SU-DHL-6 (cell line): ENCODE results near the gene PODXL2.

ENCODE experiments used
- H2AFZ ChIP-seq: fragments of 200-600 bp; sonication (generic); 2 replicates; pipeline ENCODE4 v1.6.1; 2014; ENCODE audit warnings: low read depth, mild to moderate bottlenecking, moderate library complexity, mixed read lengths, antibody characterized with exemption, low read length; ENCODE audit not compliant: severe bottlenecking
- H3F3A ChIP-seq: fragments of 200-600 bp; shearing (Covaris generic); 2 replicates; pipeline ENCODE4 v1.6.0; 2016; ENCODE audit warnings: antibody characterized with exemption, mild to moderate bottlenecking; ENCODE audit not compliant: insufficient read depth
- H3K27ac ChIP-seq: fragments of 200-600 bp; sonication (generic); 2 replicates; pipeline ENCODE4 v1.5.1; 2016; ENCODE audit warnings: low read depth, mild to moderate bottlenecking, low read length, moderate library complexity, mixed read lengths
- H3K27me3 ChIP-seq: fragments of 200-600 bp; sonication (generic), shearing (Covaris generic); 2 replicates; pipeline ENCODE4 v1.6.0; 2014; ENCODE audit warnings: mild to moderate bottlenecking, low read length
- H3K36me3 ChIP-seq: fragments of 200-600 bp; sonication (generic); 2 replicates; pipeline ENCODE4 v1.6.1; 2014; ENCODE audit warnings: mild to moderate bottlenecking, low read length, mixed read lengths
- H3K4me2 ChIP-seq: fragments of 300-600, 200-600 bp; shearing (Covaris generic), sonication (generic); 2 replicates; pipeline ENCODE4 v1.6.0; 2014; ENCODE audit warnings: low read length, low read depth, mild to moderate bottlenecking; ENCODE audit not compliant: poor library complexity, severe bottlenecking
- H3K4me3 ChIP-seq: fragments of 200-600 bp; sonication (generic); 2 replicates; pipeline ENCODE4 v1.5.1; 2014; ENCODE audit warnings: antibody characterized with exemption, low read length, mild to moderate bottlenecking, mixed read lengths; ENCODE audit not compliant: insufficient read depth, poor library complexity, severe bottlenecking
- H3K79me2 ChIP-seq: fragments of 200-600 bp; sonication (generic); 2 replicates; pipeline ENCODE4 v1.6.1; 2014; ENCODE audit warnings: mild to moderate bottlenecking, low read length, moderate library complexity; ENCODE audit not compliant: insufficient read depth
- H3K9ac ChIP-seq: fragments of 200-600 bp; sonication (generic); 2 replicates; pipeline ENCODE4 v1.7.0; 2014; ENCODE audit warnings: mild to moderate bottlenecking, low read length
- H3K9me2 ChIP-seq: fragments of 200-600 bp; sonication (generic); replicated peaks from 2 replicates; pipeline ENCODE4 v1.6.1; 2014; ENCODE audit warnings: low read length; ENCODE audit not compliant: insufficient read depth
- H3K9me3 ChIP-seq: fragments of 200-600 bp; sonication (generic); 2 replicates; pipeline ENCODE4 v1.6.1; 2014; ENCODE audit warnings: low read length, mixed read lengths; ENCODE audit not compliant: insufficient read depth
- H4K20me1 ChIP-seq: fragments of 200-600 bp; sonication (generic); 2 replicates; pipeline ENCODE4 v1.6.1; 2014; ENCODE audit warnings: low read depth, mild to moderate bottlenecking, antibody characterized with exemption, low read length, moderate library complexity, mixed read lengths
- CTCF ChIP-seq: fragments of 200-600 bp; sonication (generic); IDR thresholded peaks from one replicate; pipeline ENCODE4 v1.5.1; 2017; ENCODE audit warnings: antibody characterized with exemption, mild to moderate bottlenecking, low read length, moderate library complexity; ENCODE audit not compliant: insufficient read depth, poor library complexity, severe bottlenecking
- EZH2phosphoT487 ChIP-seq: fragments of 200-600 bp; sonication (generic), shearing (Covaris generic); conservative IDR thresholded peaks from 2 replicates; pipeline ENCODE4 v1.6.1; 2018; ENCODE audit warnings: mild to moderate bottlenecking, antibody characterized with exemption, low read length, moderate library complexity, mixed read lengths

The PODXL2 gene

DNA sequence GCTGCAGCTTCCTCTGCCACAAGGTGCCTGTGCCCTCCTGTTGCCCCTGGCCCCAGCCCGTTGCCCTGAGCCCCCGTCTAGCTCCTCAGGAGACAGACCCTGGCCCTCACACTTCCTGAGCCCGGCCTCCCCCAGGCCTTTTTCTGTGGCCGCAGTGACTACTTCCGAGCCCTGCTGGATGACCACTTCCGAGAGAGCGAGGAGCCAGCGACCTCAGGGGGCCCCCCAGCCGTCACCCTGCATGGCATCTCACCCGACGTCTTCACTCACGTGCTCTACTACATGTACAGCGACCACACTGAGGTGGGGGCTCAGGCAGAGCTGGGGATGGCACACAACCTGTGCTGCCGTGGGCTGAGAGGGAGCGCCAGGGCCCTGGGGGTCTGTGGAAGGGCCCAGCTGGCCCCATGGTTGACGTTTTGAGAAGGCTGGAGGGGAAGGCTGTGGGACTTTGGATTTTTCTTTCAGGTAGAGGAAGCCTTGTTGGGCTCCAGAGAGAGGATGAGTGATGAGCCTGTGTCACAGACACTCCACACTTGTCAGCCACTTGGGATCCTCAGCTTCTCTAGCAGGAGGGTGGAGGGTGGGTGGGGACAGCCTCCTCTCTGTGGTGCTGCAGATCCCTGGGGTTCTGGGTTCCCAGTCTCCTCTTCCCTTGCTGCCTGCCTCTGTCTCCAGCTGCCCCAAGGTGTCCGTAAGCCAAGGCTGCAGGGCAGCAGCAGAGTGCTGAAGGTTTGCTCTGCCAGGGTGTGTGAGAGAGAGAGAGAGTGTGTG lies 48.7 kb downstream of the PODXL2 start:
- Histone ChIP-seq H3F3A (no peaks in the 10 kb centered on the region), H3K27ac (no peak overlapping the region), H3K36me3 (no peaks in the 10 kb centered on the region), H3K9me3 (no peaks in the 10 kb centered on the region), H3K27me3 (no peaks in the 10 kb centered on the region), H3K79me2 (no peaks in the 10 kb centered on the region), H4K20me1 (no peaks in the 10 kb centered on the region), H2AFZ (no peak overlapping the region), H3K9me2 (no peaks in the 10 kb centered on the region), H3K4me2 (no peak overlapping the region), H3K4me3 (no peak overlapping the region), H3K9ac (no peak overlapping the region)
- no peak for TF ChIP-seq CTCF
- no peak for TF ChIP-seq EZH2phosphoT487

- Histone ChIP-seq H3K27ac (no peak overlapping the region), H3F3A (no peaks in the 10 kb centered on the region), H3K9me3 (no peaks in the 10 kb centered on the region), H4K20me1 (no peaks in the 10 kb centered on the region), H3K36me3 (no peaks in the 10 kb centered on the region), H3K9ac (no peak overlapping the region), H3K4me2 (no peak overlapping the region), H3K79me2 (no peaks in the 10 kb centered on the region), H3K4me3 (no peak overlapping the region), H3K27me3 (no peaks in the 10 kb centered on the region), H2AFZ (no peak overlapping the region), H3K9me2 (no peaks in the 10 kb centered on the region)
- TF ChIP-seq EZH2phosphoT487 (no peak), CTCF (no peak)
Observed at GRCh38 chr3:127678315-127678599, 49.3 kb downstream of the PODXL2 start.

- no peaks in the 10 kb centered on the region for H3K9me3 ChIP-seq
- H3K79me2 ChIP-seq = no peaks in the 10 kb centered on the region
- no peaks in the 10 kb centered on the region for H3K27me3 ChIP-seq
- H2AFZ ChIP-seq = no peak overlapping the region
- H3K27ac ChIP-seq = no peak overlapping the region
- H3K4me3 ChIP-seq = no peak overlapping the region
- no peaks in the 10 kb centered on the region for H3K9me2 ChIP-seq
- H3K4me2 ChIP-seq = no peak overlapping the region
- no peak overlapping the region for H3K9ac ChIP-seq
- H3F3A ChIP-seq = no peaks in the 10 kb centered on the region
- H3K36me3 ChIP-seq = no peaks in the 10 kb centered on the region
- no peak for TF ChIP-seq CTCF
- no peak for TF ChIP-seq EZH2phosphoT487
- H4K20me1 ChIP-seq = no peaks in the 10 kb centered on the region
Observed at GRCh38 chr3:127678611-127679533, 49.9 kb downstream of the PODXL2 start.
